ENCODE data around the gene S100A3. TPM values are rescaled to one million over a fixed set of nuclear protein-coding genes. Genes with fewer than 3 reads are reported as not detected.

Gene S100A3
- polyA plus RNA-seq, 2 of the 4 experiments (the other 2 are of a cell fraction) = 25.0 to 74.0 TPM

GRCh38 chr1:153565529-153566374 lies 16.7 kb upstream of the S100A3 start, which contains the start of gene S100A2:
Gene S100A2, minus strand, starts transcription at chr1:153565844. Its CDS starts 1,967 bp downstream, at chr1:153563877.
- H3K4me2 ChIP-seq = peak within 1 kb of the TSS; percentile 80
- DNase-seq (ENCODE audit: low read depth in 1 of 2, low spot score in 1 of 2) (peak; percentile 88 to 90), ATAC-seq (peak; percentile 60 to 64), FAIRE-seq (no peak)
- peak within 1 kb of the TSS; percentile 97 to 100 for H3K27ac ChIP-seq
- H3K4me1 ChIP-seq = peaks cover 61% of the 10 kb centered on the region
- peak within 1 kb of the TSS; percentile 15; the same call in 1 of the 3 replicates for H3K4me3 ChIP-seq
- WGBS (ENCODE audit: missing lambda C conversion rate) = 5% methylated on average over 8 of the region's 8 CpGs
- no peaks in the 10 kb centered on the region for H3K9me3 ChIP-seq
- ChIA-PET CTCF (interaction anchor here (0.9 to 8.3 kb wide), 9 partner anchors 18 to 213 kb away, joined by 3 to 141 read pairs (median 5); partner anchors contain the start of genes S100A13, S100A3, S100A4 and S100A5), POLR2A (interaction anchor here (0.6 to 2.3 kb wide), 14 partner anchors 8 to 424 kb away, joined by 3 to 96 read pairs (median 6); partner anchors contain the start of genes CHTOP, S100A13, S100A4 and S100A5)
- no peak for TF ChIP-seq RAD21 (conservative IDR thresholded peaks at IDR 0.05 in 1 of 2, IDR thresholded peaks at IDR 0.05 in 1 of 2)
- peak; percentile 86 for TF ChIP-seq HEYL (CRISPR knock-in tag; IDR thresholded peaks at IDR 0.05)
- TF ChIP-seq MYC (IDR thresholded peaks at IDR 0.05; ENCODE audit: borderline replicate concordance, low read length) = no peak
- TF ChIP-seq POLR2A (IDR thresholded peaks at IDR 0.05; ENCODE audit: low read length) = 0 out of 2 replicates have a peak, but pooled peaks have one; percentile 6
- TF ChIP-seq, protein P1, sequence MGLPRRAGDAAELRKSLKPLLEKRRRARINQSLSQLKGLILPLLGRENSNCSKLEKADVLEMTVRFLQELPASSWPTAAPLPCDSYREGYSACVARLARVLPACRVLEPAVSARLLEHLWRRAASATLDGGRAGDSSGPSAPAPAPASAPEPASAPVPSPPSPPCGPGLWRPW (IDR thresholded peaks at IDR 0.05) = no peak
- TF ChIP-seq HOXB13 (CRISPR knock-in tag; IDR thresholded peaks at IDR 0.05; ENCODE audit: low read depth) = peak; percentile 94
- no peak for TF ChIP-seq ESRRA (IDR thresholded peaks at IDR 0.05; ENCODE audit: borderline replicate concordance, low read length)
- no peak for TF ChIP-seq PHF8 (IDR thresholded peaks at IDR 0.05; ENCODE audit: borderline replicate concordance, low read depth)
- TF ChIP-seq FOXS1 (CRISPR knock-in tag; IDR thresholded peaks at IDR 0.05) = peak; percentile 17; the same call in 1 of the 2 replicates
- no peak for TF ChIP-seq POLR2AphosphoS2 (conservative IDR thresholded peaks at IDR 0.05; ENCODE audit: low read length)
- no peak for TF ChIP-seq CBX2 (IDR thresholded peaks at IDR 0.05; ENCODE audit: borderline replicate concordance, low read depth)
- peak; percentile 85 for TF ChIP-seq ZNF302 (CRISPR knock-in tag; IDR thresholded peaks at IDR 0.05)
- TF ChIP-seq ZC3H11A (IDR thresholded peaks at IDR 0.05) = no peak
- TF ChIP-seq EHF (CRISPR knock-in tag; IDR thresholded peaks at IDR 0.05) = peak; percentile 74; the same call in 1 of the 2 replicates
- 0 out of 2 replicates have a peak, but pooled peaks have one; percentile 53 for TF ChIP-seq ZSCAN20 (CRISPR knock-in tag; IDR thresholded peaks at IDR 0.05)
- TF ChIP-seq, protein P2, sequence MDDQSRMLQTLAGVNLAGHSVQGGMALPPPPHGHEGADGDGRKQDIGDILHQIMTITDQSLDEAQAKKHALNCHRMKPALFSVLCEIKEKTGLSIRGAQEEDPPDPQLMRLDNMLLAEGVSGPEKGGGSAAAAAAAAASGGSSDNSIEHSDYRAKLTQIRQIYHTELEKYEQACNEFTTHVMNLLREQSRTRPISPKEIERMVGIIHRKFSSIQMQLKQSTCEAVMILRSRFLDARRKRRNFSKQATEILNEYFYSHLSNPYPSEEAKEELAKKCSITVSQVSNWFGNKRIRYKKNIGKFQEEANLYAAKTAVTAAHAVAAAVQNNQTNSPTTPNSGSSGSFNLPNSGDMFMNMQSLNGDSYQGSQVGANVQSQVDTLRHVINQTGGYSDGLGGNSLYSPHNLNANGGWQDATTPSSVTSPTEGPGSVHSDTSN (IDR thresholded peaks at IDR 0.05) = no peak
- no peak for TF ChIP-seq EP300 (IDR thresholded peaks at IDR 0.05)
- TF ChIP-seq RCOR1 (IDR thresholded peaks at IDR 0.05; ENCODE audit: low read depth, low read length) = no peak
- peak; percentile 85; the same call in 1 of the 2 replicates for TF ChIP-seq TP53 (CRISPR knock-in tag; IDR thresholded peaks at IDR 0.05)
- TF ChIP-seq, protein P3, sequence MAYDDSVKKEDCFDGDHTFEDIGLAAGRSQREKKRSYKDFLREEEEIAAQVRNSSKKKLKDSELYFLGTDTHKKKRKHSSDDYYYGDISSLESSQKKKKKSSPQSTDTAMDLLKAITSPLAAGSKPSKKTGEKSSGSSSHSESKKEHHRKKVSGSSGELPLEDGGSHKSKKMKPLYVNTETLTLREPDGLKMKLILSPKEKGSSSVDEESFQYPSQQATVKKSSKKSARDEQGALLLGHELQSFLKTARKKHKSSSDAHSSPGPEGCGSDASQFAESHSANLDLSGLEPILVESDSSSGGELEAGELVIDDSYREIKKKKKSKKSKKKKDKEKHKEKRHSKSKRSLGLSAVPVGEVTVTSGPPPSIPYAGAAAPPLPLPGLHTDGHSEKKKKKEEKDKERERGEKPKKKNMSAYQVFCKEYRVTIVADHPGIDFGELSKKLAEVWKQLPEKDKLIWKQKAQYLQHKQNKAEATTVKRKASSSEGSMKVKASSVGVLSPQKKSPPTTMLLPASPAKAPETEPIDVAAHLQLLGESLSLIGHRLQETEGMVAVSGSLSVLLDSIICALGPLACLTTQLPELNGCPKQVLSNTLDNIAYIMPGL (CRISPR knock-in tag; IDR thresholded peaks at IDR 0.05; ENCODE audit: borderline replicate concordance) = no peak
- TF ChIP-seq NPAS2 (CRISPR knock-in tag; IDR thresholded peaks at IDR 0.05; ENCODE audit: borderline replicate concordance) = peak; percentile 8; the same call in 1 of the 2 replicates
- TF ChIP-seq RFX5 (IDR thresholded peaks at IDR 0.05) = no peak
- no peak for TF ChIP-seq USF2 (IDR thresholded peaks at IDR 0.05)
- no peak for TF ChIP-seq HDAC2 (IDR thresholded peaks at IDR 0.05)
- no peak for TF ChIP-seq KDM5A (IDR thresholded peaks at IDR 0.05)
- no peak for TF ChIP-seq BHLHE40 (IDR thresholded peaks at IDR 0.05; ENCODE audit: low read depth, low read length)
- no peak for TF ChIP-seq GATA3 (IDR thresholded peaks at IDR 0.05; ENCODE audit: borderline replicate concordance)
- TF ChIP-seq TFCP2L1 (CRISPR knock-in tag; IDR thresholded peaks at IDR 0.05) = no peak
- no peak for TF ChIP-seq NR3C1 (IDR thresholded peaks at IDR 0.05)
- TF ChIP-seq HOXA7 (CRISPR knock-in tag; IDR thresholded peaks at IDR 0.05) = peak; percentile 67; the same call in 1 of the 2 replicates
- no peak for TF ChIP-seq SMC3 (IDR thresholded peaks at IDR 0.05)
- no peak for TF ChIP-seq NFE2L2 (conservative IDR thresholded peaks at IDR 0.05; ENCODE audit: low read length)
- TF ChIP-seq FOSL2 (IDR thresholded peaks at IDR 0.05) = peak; percentile 53; the same call in 1 of the 2 replicates
- TF ChIP-seq FOSL2 (CRISPR knock-in tag; IDR thresholded peaks at IDR 0.05) = peak; percentile 91
- no peak for TF ChIP-seq CHD4 (IDR thresholded peaks at IDR 0.05; ENCODE audit: borderline replicate concordance)
- TF ChIP-seq, protein P4, sequence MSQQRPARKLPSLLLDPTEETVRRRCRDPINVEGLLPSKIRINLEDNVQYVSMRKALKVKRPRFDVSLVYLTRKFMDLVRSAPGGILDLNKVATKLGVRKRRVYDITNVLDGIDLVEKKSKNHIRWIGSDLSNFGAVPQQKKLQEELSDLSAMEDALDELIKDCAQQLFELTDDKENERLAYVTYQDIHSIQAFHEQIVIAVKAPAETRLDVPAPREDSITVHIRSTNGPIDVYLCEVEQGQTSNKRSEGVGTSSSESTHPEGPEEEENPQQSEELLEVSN (IDR thresholded peaks at IDR 0.05; ENCODE audit: borderline replicate concordance, low read depth) = no peak; the same call in 1 of the 2 replicates
- TF ChIP-seq JUN (IDR thresholded peaks at IDR 0.05) = no peak
- no peak for TF ChIP-seq RARB (CRISPR knock-in tag; IDR thresholded peaks at IDR 0.05)

All from A549 (cell line).